Measurements from ENCODE around the gene AQP2.

The AQP2 gene

GRCh38 chr12:49932533-49933130 lies 17.9 kb upstream of the AQP2 start:
- no peak overlapping the region for H3K27ac ChIP-seq (ENCODE audit: low read depth, low read length)
- peaks cover 2% of the 10 kb centered on the region; the same call in 1 of the 2 replicates for H3K27me3 ChIP-seq (ENCODE audit: insufficient read depth, low read length)
- H3K4me1 ChIP-seq (ENCODE audit: insufficient read depth, low read length): no peaks in the 10 kb centered on the region
- H3K36me3 ChIP-seq (ENCODE audit: insufficient read depth, low read length): no peaks in the 10 kb centered on the region
- no peaks in the 10 kb centered on the region for H3K9me3 ChIP-seq (ENCODE audit: insufficient read depth, low read depth, low read length)
- no peak overlapping the region for H3K4me3 ChIP-seq (ENCODE audit: low read length)
- WGBS: 89% methylated on average over 8 of the region's 8 CpGs
- H3K9ac ChIP-seq (ENCODE audit: low read depth, low read length): no peak overlapping the region

GRCh38 chr12:49933796-49934195 lies 16.7 kb upstream of the AQP2 start:
- 67% methylated on average over 5 of the region's 5 CpGs for WGBS
- Histone ChIP-seq H3K36me3 (ENCODE audit: insufficient read depth, low read length) (no peaks in the 10 kb centered on the region), H3K27ac (ENCODE audit: low read depth, low read length) (no peak overlapping the region), H3K4me3 (ENCODE audit: low read length) (no peak overlapping the region), H3K9ac (ENCODE audit: low read depth, low read length) (no peak overlapping the region), H3K27me3 (ENCODE audit: insufficient read depth, low read length) (peaks cover 2% of the 10 kb centered on the region; the same call in 1 of the 2 replicates), H3K4me1 (ENCODE audit: insufficient read depth, low read length) (no peaks in the 10 kb centered on the region), H3K9me3 (ENCODE audit: insufficient read depth, low read depth, low read length) (no peaks in the 10 kb centered on the region)

- WGBS: 100% methylated on average over 2 of the region's 3 CpGs
- no peak overlapping the region for H3K27ac ChIP-seq (ENCODE audit: low read depth, low read length)
Measured at GRCh38 chr12:49934505-49934904, 16.0 kb upstream of the AQP2 start.

DNA sequence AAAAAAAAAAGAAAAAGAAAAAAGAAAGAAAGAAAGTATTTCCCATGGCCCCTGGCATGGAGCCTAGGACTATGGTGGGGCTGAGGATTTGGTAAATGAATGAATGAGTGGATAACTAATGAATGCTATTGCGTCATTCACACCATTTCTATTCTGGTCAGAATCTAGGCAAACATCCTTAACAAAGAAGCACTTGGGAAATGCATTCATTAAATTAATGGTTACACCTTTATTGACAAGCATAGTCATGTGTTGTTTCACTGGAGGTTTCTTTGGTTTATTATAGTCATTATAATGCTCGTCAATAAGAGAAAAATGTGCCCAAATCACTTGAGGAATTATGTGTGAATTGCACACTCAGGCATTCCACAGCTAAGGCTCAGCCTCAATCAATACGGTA lies 13.6 kb upstream of the AQP2 start:
- Histone ChIP-seq H3K36me3 (ENCODE audit: insufficient read depth, low read length) (no peaks in the 10 kb centered on the region), H3K9ac (ENCODE audit: low read depth, low read length) (no peak overlapping the region), H3K4me3 (ENCODE audit: low read length) (no peak overlapping the region), H3K9me3 (ENCODE audit: insufficient read depth, low read depth, low read length) (no peaks in the 10 kb centered on the region), H3K27ac (ENCODE audit: low read depth, low read length) (no peak overlapping the region), H3K27me3 (ENCODE audit: insufficient read depth, low read length) (no peaks in the 10 kb centered on the region), H3K4me1 (ENCODE audit: insufficient read depth, low read length) (no peaks in the 10 kb centered on the region)
- 94% methylated on average over 2 of the region's 3 CpGs for whole genome bisulfite sequencing

More at GRCh38 chr12:49934505-49934904, 16.0 kb upstream of the AQP2 start:
- H3K36me3 ChIP-seq (ENCODE audit: insufficient read depth, low read length): no peaks in the 10 kb centered on the region
- H3K9me3 ChIP-seq (ENCODE audit: insufficient read depth, low read depth, low read length): no peaks in the 10 kb centered on the region
- H3K4me1 ChIP-seq (ENCODE audit: insufficient read depth, low read length): no peaks in the 10 kb centered on the region
- H3K4me3 ChIP-seq (ENCODE audit: low read length): no peak overlapping the region
- no peaks in the 10 kb centered on the region for H3K27me3 ChIP-seq (ENCODE audit: insufficient read depth, low read length)
- H3K9ac ChIP-seq (ENCODE audit: low read depth, low read length): no peak overlapping the region

DNA sequence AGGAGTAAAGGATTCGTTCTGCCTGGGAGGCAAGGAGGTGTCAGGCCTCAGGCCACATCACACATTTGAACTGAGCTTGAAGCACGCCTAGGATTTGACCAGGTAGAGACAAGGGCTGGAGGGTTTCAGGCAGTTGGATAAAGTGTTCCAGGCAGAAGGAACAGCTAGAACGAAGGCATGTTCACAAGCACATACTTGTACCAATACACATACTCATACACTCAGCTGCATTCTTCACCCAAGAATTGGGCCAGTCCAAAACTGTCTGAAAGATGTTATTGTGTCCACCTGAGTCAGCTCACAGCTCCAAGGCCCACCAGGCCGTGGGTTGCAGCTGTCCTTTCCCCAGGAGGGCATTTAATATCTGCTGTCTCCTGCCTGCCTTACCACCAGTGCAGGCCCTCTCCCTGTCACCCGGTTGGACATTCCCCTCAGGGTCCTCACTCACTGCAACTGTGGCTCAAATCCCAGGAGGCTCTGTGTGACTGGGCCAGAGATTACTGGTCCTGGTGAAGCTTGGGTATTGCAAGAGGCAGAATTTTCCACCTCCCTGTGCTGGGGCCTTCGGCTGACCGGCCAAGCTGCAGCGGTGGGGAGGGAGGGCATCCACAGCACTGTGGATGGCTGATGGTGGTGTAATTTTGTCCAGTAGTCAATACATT lies 12.8 kb upstream of the AQP2 start:
- no peaks in the 10 kb centered on the region for H3K9me3 ChIP-seq (ENCODE audit: insufficient read depth, low read depth, low read length)
- 85% methylated on average over 8 of the region's 8 CpGs for WGBS
- no peaks in the 10 kb centered on the region for H3K36me3 ChIP-seq (ENCODE audit: insufficient read depth, low read length)
- no peak overlapping the region for H3K4me3 ChIP-seq (ENCODE audit: low read length)
- H3K27me3 ChIP-seq (ENCODE audit: insufficient read depth, low read length): no peaks in the 10 kb centered on the region
- H3K9ac ChIP-seq (ENCODE audit: low read depth, low read length): no peak overlapping the region
- H3K27ac ChIP-seq (ENCODE audit: low read depth, low read length): no peak overlapping the region
- peaks cover 5% of the 10 kb centered on the region for H3K4me1 ChIP-seq (ENCODE audit: insufficient read depth, low read length)

GRCh38 chr12:49939307-49939706 lies 11.2 kb upstream of the AQP2 start:
- Histone ChIP-seq H3K27ac (ENCODE audit: low read depth, low read length) (no peak overlapping the region), H3K9me3 (ENCODE audit: insufficient read depth, low read depth, low read length) (no peaks in the 10 kb centered on the region), H3K27me3 (ENCODE audit: insufficient read depth, low read length) (peaks cover 4% of the 10 kb centered on the region; the same call in 1 of the 2 replicates), H3K36me3 (ENCODE audit: insufficient read depth, low read length) (no peaks in the 10 kb centered on the region), H3K9ac (ENCODE audit: low read depth, low read length) (no peak overlapping the region), H3K4me3 (ENCODE audit: low read length) (no peak overlapping the region), H3K4me1 (ENCODE audit: insufficient read depth, low read length) (peaks cover 8% of the 10 kb centered on the region)

DNA sequence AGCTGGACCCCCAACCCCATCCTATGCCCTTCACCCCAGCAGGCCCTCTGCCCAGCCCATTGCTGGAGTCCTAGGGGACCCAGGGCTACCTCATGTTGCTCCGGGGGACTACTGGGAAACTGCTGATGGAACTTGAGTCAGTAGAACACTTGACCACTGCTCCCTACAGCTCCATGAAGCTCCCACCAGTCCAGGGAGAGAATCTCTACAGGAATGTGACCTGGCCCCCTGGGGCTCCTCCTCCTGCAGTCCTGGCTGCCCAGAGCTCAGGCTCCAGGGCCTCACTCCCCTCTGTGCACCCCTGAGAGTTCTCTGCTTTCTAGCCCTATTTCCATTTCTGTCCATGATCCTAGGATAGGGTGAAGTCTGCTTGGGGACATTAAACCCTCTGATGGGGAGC lies 10.8 kb upstream of the AQP2 start:
- Histone ChIP-seq H3K9ac (ENCODE audit: low read depth, low read length) (no peak overlapping the region), H3K4me1 (ENCODE audit: insufficient read depth, low read length) (peaks cover 8% of the 10 kb centered on the region), H3K36me3 (ENCODE audit: insufficient read depth, low read length) (no peaks in the 10 kb centered on the region), H3K4me3 (ENCODE audit: low read length) (no peak overlapping the region), H3K27ac (ENCODE audit: low read depth, low read length) (no peak overlapping the region), H3K27me3 (ENCODE audit: insufficient read depth, low read length) (peaks cover 8% of the 10 kb centered on the region; the same call in 1 of the 2 replicates), H3K9me3 (ENCODE audit: insufficient read depth, low read depth, low read length) (no peaks in the 10 kb centered on the region)
- WGBS: 98% methylated on average over 1 of the region's 1 CpG

- peaks cover 17% of the 10 kb centered on the region for H3K4me1 ChIP-seq (ENCODE audit: insufficient read depth, low read length)
- peaks cover 13% of the 10 kb centered on the region; the same call in 1 of the 2 replicates for H3K27me3 ChIP-seq (ENCODE audit: insufficient read depth, low read length)
- WGBS: 92% methylated on average over 13 of the region's 13 CpGs
Measured at GRCh38 chr12:49941556-49942511, 8.7 kb upstream of the AQP2 start.

GRCh38 chr12:49942512-49942893 lies 8.0 kb upstream of the AQP2 start:
- 74% methylated on average over 3 of the region's 3 CpGs for WGBS
- no peak overlapping the region for H3K4me3 ChIP-seq (ENCODE audit: low read length)
- H3K27ac ChIP-seq (ENCODE audit: low read depth, low read length): no peak overlapping the region
- peaks cover 17% of the 10 kb centered on the region for H3K4me1 ChIP-seq (ENCODE audit: insufficient read depth, low read length)
- no peaks in the 10 kb centered on the region for H3K36me3 ChIP-seq (ENCODE audit: insufficient read depth, low read length)
- H3K27me3 ChIP-seq (ENCODE audit: insufficient read depth, low read length): peaks cover 13% of the 10 kb centered on the region; the same call in 1 of the 2 replicates
- no peaks in the 10 kb centered on the region for H3K9me3 ChIP-seq (ENCODE audit: insufficient read depth, low read depth, low read length)
- H3K9ac ChIP-seq (ENCODE audit: low read depth, low read length): no peak overlapping the region

More at GRCh38 chr12:49941556-49942511, 8.7 kb upstream of the AQP2 start:
- Histone ChIP-seq H3K36me3 (ENCODE audit: insufficient read depth, low read length) (no peaks in the 10 kb centered on the region), H3K9ac (ENCODE audit: low read depth, low read length) (no peak overlapping the region), H3K9me3 (ENCODE audit: insufficient read depth, low read depth, low read length) (no peaks in the 10 kb centered on the region), H3K27ac (ENCODE audit: low read depth, low read length) (no peak overlapping the region), H3K4me3 (ENCODE audit: low read length) (no peak overlapping the region)

GRCh38 chr12:49942921-49943624 lies 7.5 kb upstream of the AQP2 start:
- Histone ChIP-seq H3K36me3 (ENCODE audit: insufficient read depth, low read length) (no peaks in the 10 kb centered on the region), H3K4me3 (ENCODE audit: low read length) (no peak overlapping the region), H3K4me1 (ENCODE audit: insufficient read depth, low read length) (peaks cover 20% of the 10 kb centered on the region), H3K9ac (ENCODE audit: low read depth, low read length) (no peak overlapping the region), H3K27me3 (ENCODE audit: insufficient read depth, low read length) (peaks cover 13% of the 10 kb centered on the region; the same call in 1 of the 2 replicates), H3K9me3 (ENCODE audit: insufficient read depth, low read depth, low read length) (no peaks in the 10 kb centered on the region), H3K27ac (ENCODE audit: low read depth, low read length) (no peak overlapping the region)
- 76% methylated on average over 14 of the region's 14 CpGs for WGBS

Measured in HUES64 (cell line).